Measurements from ENCODE around the gene CELA2A. TPM values are rescaled to one million over a fixed set of nuclear protein-coding genes. Genes with fewer than 3 reads are reported as not detected.

Gene CELA2A
- total RNA-seq, 4 donors from 2014 or later = not detected

DNA sequence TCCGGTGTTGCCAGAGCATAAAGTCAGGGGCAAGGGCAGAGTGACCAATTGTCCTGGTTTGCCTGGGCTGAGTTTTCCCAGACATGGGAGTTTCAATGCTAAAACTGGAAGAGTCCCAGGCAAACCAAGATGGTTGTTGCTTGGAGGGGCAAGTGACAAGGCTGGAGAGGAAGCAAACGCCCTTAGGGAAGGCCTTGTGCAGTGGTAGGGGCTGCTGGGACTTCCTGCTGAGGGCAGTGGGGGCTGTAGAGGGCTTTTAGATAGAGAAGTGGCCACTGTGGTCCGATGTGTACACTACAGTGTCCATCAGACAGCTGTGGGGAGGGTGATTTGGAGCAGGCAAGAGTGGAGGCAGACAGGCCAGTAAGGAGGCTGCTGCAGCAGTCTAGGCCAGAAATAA is 7.0 kb upstream of the CELA2A start:
- TF ChIP-seq, protein P1, sequence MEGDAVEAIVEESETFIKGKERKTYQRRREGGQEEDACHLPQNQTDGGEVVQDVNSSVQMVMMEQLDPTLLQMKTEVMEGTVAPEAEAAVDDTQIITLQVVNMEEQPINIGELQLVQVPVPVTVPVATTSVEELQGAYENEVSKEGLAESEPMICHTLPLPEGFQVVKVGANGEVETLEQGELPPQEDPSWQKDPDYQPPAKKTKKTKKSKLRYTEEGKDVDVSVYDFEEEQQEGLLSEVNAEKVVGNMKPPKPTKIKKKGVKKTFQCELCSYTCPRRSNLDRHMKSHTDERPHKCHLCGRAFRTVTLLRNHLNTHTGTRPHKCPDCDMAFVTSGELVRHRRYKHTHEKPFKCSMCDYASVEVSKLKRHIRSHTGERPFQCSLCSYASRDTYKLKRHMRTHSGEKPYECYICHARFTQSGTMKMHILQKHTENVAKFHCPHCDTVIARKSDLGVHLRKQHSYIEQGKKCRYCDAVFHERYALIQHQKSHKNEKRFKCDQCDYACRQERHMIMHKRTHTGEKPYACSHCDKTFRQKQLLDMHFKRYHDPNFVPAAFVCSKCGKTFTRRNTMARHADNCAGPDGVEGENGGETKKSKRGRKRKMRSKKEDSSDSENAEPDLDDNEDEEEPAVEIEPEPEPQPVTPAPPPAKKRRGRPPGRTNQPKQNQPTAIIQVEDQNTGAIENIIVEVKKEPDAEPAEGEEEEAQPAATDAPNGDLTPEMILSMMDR (IDR thresholded peaks at IDR 0.05; ENCODE audit: low read depth) = no peak

DNA sequence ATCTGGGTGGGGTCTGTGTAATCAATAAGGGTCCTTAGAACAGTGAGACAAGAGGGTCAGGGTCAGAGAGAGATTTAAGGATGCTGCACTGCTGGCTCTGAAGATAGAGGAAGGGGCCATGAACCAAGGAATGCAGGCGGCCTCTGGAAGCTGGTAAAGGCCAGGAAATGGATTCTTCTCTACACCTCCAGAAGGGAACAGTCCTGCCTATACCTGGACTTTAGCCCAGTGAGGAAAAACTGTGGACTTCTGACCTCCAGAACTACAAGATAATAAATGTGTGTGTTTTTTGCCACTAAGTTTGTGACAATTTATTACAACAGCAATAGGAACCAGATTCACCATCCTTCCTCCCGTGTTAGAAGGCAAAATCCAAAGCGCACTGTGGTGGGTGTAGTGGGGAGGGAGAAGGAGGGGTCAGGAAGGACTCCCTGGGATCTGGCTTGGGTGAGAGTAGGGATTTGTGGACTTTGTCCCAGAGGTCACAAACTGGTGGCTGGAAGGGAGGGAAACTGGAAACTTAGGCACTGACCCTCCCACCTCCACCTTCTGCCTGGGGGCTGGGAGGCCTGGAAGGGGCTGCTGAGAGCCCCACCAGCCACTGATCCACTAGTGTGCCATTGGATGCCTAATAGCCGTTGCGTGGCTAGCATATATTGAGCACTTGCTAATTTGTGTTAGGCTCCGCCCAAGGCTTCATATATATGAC is 5.4 kb upstream of the CELA2A start:
- TF ChIP-seq, protein P1 (IDR thresholded peaks at IDR 0.05; ENCODE audit: low read depth) = no peak

DNA sequence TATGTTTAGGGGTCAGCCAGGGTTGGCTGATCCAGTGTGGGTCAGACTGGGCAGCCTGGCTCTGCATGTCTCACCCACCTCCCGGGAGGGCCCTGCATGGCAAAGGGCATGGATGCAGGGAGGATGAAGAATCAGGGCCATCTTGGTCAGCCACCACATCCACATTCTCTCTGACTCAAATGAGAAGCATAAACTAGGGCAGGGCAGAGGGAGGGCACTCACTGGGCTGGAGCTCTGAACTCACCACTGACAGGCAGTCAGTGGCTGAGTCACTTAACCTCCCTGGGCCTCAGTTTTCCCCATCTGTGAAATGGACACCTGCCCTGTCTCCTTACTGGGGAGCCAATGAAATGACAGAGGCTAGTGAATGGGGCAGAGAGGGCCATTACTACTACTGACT is 4.3 kb upstream of the CELA2A start:
- TF ChIP-seq, protein P1 (IDR thresholded peaks at IDR 0.05; ENCODE audit: low read depth) = no peak

DNA sequence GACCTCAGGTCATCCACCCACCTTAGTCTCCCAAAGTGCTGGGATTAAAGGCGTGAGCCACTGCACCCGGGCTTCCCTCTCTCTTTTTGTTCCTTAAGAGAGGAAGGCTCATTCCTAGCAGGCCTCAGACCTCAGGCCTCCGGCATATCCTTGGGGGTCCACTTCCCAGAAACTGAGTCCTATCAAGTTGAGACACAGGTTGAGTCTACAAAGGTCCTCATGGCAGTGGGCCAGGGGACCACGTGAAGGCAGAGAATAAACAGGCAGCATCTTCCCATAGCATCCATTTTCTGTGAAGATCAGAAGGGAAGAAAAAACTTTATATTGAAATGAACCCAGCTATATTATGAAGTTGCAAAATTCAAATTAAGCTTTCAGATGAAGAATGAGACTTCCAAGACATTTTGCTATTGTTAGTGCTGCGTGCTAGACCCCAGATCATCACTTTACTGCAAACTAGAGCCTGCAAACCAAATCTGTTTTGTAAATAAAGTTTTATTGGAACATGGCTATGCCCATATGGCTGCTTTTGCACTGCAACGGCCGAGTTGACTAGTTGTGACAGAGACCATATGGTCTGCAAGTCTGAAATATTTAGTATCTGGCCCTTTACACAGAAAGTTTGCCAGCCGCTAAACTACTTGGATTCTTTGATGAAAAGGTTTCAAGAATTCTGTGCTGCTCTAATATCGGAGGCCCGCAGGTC is 3.5 kb upstream of the CELA2A start:
- TF ChIP-seq, protein P1 (IDR thresholded peaks at IDR 0.05; ENCODE audit: low read depth) = no peak

DNA sequence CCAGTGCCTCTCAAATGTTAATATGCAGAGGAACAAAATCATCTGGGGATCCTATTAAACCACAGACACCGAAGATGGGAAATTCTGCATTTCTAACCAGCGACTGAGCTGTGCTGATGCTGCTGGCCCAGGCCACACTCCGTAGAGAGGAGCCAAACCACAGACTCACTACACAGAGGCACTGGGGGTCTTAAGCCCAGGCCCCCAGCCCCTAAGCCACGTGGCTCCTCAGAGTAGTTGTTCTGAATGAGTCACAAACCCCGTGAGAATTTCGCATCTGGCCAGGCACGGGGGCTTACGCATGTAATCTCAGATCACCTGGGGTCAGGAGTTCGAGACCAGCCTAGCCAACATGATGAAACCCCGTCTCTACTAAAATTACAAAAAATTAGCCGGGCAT is 2.8 kb upstream of the CELA2A start:
- TF ChIP-seq, protein P1 (IDR thresholded peaks at IDR 0.05; ENCODE audit: low read depth) = no peak

DNA sequence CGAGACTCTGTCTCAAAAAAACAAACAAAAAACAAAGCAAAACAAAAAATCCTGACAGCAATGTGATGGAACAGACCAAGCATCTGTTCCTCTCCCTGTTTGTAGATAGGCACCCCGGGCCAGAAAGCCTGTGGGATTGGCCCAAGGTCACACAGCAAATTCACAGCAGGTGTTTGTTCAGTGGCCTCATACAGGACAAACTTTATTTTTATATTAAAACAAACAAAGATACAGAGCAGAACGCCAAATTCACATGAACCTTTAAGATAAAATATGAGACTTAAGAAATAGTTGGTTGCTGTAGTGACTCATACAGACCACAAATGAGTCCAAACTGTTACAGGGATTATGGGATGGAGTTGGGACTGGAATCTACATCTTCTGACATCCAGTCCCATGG is 2.3 kb upstream of the CELA2A start:
- TF ChIP-seq, protein P1 (IDR thresholded peaks at IDR 0.05; ENCODE audit: low read depth) = no peak

DNA sequence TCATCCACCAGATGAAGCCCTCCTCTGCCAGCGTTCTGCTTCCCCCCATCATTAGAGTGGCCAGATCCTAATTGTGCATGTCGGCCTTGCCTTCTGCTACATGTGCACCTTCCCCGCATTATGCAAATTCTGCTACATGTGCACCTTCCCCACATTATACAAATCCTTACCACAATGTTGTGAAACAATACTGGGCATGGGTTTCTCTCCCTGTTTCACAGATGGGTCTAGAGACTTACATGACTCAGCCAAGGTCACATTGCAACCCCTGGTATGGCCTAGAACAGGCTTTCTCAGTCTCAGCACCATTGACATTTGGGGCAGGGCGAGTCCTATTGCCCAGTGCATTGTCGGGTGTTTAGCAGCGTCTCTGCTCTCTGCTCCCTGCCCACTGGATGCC is 1.0 kb upstream of the CELA2A start:
- TF ChIP-seq, protein P1 (IDR thresholded peaks at IDR 0.05; ENCODE audit: low read depth) = no peak
